ENCODE measurements around the gene TTC13.

The TTC13 gene

DNA sequence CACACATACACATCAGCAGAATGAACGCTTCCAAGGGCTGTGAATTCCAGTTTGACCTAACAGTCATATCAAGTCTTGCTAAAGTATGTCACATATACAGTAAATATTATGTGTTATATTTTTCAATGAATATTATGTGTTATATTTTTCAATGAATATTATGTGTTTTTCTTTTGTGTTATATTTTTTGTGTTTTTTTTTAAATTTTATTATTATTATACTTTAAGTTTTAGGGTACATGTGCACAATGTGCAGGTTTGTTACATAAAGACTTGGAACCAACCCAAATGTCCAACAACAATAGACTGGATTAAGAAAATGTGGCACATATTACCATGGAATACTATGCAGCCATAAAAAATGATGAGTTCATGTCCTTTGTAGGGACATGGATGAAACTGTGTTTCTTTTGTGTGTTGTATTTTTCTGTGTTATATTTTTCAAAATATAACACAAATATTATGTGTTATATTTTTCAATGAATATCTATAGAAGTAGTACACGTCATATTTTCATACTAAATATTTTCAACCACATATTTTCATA is 35.5 kb downstream of the TTC13 start:
- no peak for ATAC-seq
- H3K27me3 Mint-ChIP-seq = no peaks in the 10 kb centered on the region

DNA sequence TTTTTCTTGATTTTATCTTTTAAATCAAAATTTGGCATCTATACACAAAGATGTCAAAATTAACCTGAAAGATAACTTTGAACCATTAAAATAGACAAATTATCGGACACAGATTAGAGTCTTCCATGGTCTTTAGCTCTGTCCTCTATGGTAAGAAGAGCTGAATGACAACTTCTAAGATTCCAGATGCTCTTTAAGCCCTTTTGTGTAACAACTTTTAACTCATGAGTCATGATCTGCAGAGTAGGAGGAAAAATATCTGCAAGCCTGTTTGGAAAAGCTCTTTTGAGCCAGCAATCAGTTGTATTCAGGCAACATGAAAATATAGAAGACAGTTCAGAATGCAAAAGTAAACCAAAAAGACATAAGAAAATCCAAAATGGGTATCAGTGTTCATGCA is 37.8 kb downstream of the TTC13 start:
- ATAC-seq = no peak
- Mint-ChIP-seq H3K27me3 (no peaks in the 10 kb centered on the region), H3K36me3 (peaks cover 40% of the 10 kb centered on the region), H3K4me1 (no peaks in the 10 kb centered on the region), H3K27ac (no peak overlapping the region), H3K9me3 (no peaks in the 10 kb centered on the region), H3K4me3 (no peak overlapping the region)

More for the DNA sequence above, 35.5 kb downstream of the TTC13 start:
- H3K4me1 Mint-ChIP-seq = peaks cover 6% of the 10 kb centered on the region
- no peak overlapping the region for H3K4me3 Mint-ChIP-seq
- peaks cover 46% of the 10 kb centered on the region for H3K36me3 Mint-ChIP-seq
- no peaks in the 10 kb centered on the region for H3K9me3 Mint-ChIP-seq
- no peak overlapping the region for H3K27ac Mint-ChIP-seq

DNA sequence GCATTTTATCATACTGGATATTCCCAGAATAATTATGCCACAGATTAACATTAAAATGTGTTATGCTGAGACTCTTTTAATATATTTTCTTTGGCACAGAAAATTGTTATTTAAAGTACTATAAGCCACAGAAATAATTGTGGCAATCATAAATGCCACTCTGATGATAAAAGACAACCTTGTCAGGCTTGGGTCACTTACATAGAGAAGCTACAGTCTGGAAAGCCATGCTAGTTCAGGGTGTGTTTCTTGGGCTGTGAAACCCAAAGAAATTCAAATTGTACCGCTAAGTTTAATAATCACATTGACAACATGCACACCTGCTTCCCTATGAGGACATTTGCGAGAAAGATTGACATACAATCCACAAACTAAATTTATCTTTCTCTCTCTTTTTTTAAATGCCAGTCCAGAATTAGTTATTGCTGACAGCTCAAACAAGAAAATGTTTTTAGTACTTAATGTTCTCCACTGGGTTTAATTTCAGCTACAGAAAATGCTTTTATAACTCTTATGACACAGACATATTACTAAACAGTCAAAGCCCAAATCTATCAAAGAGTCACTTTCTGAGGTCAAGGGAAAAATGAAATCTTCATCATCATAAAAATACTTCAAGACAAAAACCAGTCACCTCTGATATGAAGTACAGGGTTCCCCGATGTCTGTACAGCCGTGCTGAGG is 38.7 kb downstream of the TTC13 start:
- Mint-ChIP-seq H3K36me3 (peaks cover 43% of the 10 kb centered on the region), H3K4me3 (no peak overlapping the region), H3K27ac (no peak overlapping the region), H3K4me1 (no peaks in the 10 kb centered on the region), H3K9me3 (no peaks in the 10 kb centered on the region), H3K27me3 (no peaks in the 10 kb centered on the region)
- no peak for ATAC-seq

DNA sequence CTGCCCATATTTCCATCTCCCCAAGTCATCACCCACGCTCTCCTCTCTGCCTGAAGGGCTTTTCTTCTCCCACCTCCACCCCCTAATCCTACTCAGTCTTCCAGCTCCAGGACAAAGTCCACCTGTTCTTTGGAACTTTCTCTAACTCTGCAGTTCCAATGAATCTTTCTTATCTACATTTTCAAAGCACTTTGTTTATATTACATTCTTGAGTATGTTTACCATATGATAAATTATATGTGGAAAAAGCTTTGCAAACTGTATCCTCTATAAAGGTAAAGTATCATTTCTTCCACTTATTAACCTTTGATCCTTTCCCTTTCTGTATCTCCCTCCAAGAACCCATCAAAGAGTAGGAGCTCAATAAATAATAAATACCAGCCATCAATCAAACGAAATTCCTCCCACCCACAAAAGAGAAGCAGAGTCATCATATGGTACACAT is 39.7 kb downstream of the TTC13 start:
- H3K27ac Mint-ChIP-seq = no peak overlapping the region
- no peaks in the 10 kb centered on the region for H3K4me1 Mint-ChIP-seq
- H3K27me3 Mint-ChIP-seq = no peaks in the 10 kb centered on the region
- H3K9me3 Mint-ChIP-seq = no peaks in the 10 kb centered on the region
- ATAC-seq = no peak
- no peak overlapping the region for H3K4me3 Mint-ChIP-seq
- H3K36me3 Mint-ChIP-seq = peaks cover 40% of the 10 kb centered on the region

DNA sequence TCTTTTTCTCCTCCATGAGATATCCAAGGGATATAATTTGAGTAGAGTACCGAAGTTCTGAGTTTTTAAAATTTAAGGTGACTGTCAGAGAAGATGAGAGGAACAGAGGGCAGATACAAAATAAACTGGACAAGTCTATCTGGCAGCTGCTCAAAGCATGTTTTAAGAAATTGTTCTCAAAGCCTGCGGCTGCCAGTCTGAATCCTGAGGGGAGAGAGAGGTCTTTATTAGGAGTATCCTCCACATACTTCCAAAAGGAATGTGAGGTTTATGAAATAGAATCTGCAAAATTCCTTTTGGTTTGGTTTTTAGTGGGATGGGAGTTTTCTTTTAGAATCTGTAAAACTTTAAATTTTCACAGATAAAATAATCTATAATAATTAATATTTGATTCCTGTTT is 41.3 kb downstream of the TTC13 start:
- no peak overlapping the region for H3K27ac Mint-ChIP-seq
- no peak for ATAC-seq
- H3K4me3 Mint-ChIP-seq = no peak overlapping the region
- no peaks in the 10 kb centered on the region for H3K27me3 Mint-ChIP-seq
- H3K9me3 Mint-ChIP-seq = no peaks in the 10 kb centered on the region
- peaks cover 37% of the 10 kb centered on the region for H3K36me3 Mint-ChIP-seq
- no peaks in the 10 kb centered on the region for H3K4me1 Mint-ChIP-seq

DNA sequence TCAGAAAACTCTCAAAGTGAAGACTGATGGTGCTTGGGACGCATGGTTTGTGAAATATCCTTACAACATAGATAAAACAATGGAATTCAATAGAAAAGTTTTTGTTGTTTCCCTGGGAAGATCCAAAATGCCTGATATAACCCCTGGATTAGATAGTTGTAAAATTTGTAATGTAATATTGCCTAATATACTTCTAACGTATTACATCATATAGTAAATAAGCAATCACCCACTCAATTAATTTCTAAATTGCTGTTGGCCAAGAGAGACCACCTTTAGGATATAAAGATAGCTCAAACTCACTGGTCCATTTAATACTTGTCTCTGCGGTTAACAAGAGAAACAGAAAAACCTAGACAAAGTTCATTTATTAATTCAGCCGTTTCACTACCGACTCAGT is 42.2 kb downstream of the TTC13 start:
- H3K4me1 Mint-ChIP-seq = no peaks in the 10 kb centered on the region
- ATAC-seq = no peak
- H3K27ac Mint-ChIP-seq = no peak overlapping the region
- H3K36me3 Mint-ChIP-seq = peaks cover 37% of the 10 kb centered on the region
- no peaks in the 10 kb centered on the region for H3K9me3 Mint-ChIP-seq
- no peak overlapping the region for H3K4me3 Mint-ChIP-seq
- no peaks in the 10 kb centered on the region for H3K27me3 Mint-ChIP-seq

DNA sequence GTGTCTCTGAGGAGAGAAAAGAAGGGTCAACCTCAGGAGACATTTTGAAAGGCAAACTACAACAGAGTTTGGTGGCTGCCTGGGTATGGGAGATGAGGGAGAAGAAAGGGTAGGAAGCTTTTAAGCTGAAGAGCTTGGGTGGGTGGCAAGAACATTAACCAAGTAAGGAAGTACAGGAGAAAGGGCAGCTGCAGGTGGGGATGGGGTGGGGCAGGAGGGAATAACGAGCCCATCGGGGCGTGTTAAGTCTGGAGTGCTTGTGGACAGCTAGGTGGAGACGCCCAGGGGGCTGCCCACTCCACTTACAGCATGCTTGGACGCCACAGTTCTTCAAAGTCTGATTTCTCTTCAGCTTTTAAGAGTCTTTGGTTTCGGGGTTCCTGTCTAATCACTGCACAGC is 42.8 kb downstream of the TTC13 start:
- H3K27me3 Mint-ChIP-seq = no peaks in the 10 kb centered on the region
- no peak overlapping the region for H3K4me3 Mint-ChIP-seq
- no peak for ATAC-seq
- H3K36me3 Mint-ChIP-seq = peaks cover 37% of the 10 kb centered on the region
- no peaks in the 10 kb centered on the region for H3K9me3 Mint-ChIP-seq
- H3K4me1 Mint-ChIP-seq = no peaks in the 10 kb centered on the region
- H3K27ac Mint-ChIP-seq = peak overlapping the region; percentile 6

DNA sequence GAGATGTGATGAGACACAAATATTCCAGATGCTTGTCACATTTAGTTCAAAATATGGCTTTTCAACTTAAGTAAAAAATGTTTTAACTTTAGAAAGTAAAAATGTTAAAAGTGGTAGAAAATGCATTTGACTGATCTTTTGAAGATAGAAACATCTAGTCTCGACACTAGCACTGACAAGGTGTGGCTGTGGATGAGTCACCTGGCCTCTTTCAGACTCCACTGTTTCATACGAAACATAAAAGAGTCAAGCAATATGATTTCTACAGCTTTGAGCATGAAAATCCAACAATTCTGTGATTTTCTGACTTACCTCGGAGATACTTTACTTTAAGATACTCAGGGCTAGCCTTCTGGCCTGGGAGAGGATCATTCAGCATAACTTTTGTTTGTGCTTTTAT is 47.7 kb downstream of the TTC13 start:
- Mint-ChIP-seq H3K4me3 (no peak overlapping the region), H3K27me3 (no peaks in the 10 kb centered on the region), H3K4me1 (no peaks in the 10 kb centered on the region), H3K36me3 (peaks cover 48% of the 10 kb centered on the region), H3K27ac (no peak overlapping the region), H3K9me3 (no peaks in the 10 kb centered on the region)
- no peak for ATAC-seq

DNA sequence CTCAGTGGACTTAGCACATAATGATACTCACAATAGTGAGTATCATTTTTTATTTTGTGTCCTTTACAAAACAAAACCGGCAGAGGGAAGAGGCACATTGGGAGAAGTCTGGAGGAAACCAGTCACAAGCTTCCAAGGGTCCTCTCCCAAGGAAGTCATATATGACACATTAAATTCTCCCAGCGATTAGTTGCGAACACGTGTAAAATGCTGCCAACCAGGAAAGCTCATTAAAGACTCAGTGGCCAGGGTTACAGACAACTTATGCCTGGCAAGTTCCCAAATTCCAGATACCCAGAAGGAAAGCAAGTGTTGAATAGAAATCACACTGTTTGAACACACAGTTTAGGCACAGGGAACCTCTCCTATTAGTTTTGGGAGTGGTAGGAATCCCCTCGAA is 52.5 kb downstream of the TTC13 start:
- H3K27me3 Mint-ChIP-seq = no peaks in the 10 kb centered on the region
- H3K9me3 Mint-ChIP-seq = no peaks in the 10 kb centered on the region
- H3K4me3 Mint-ChIP-seq = no peak overlapping the region
- H3K36me3 Mint-ChIP-seq = peaks cover 54% of the 10 kb centered on the region
- ATAC-seq = no peak
- peak overlapping the region; percentile 23 for H3K27ac Mint-ChIP-seq
- no peaks in the 10 kb centered on the region for H3K4me1 Mint-ChIP-seq

DNA sequence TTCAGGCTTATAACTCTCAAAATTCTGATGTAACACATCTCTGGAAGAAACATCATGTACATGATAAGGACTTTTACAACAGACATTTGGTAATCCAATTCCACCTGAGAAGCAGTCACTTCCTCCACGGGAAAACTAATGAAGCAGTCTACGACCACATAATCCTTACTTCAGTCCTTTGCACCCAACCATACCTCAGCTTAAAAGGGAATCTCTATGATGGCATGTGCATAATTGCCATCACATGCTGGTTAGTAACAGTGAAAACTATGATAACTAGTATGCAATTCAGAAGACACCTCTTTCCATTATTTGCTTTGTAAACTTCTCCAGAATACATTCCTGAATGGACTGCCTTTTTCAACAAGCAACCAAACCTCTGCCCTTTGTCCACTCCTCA is 53.1 kb downstream of the TTC13 start:
- H3K9me3 Mint-ChIP-seq = no peaks in the 10 kb centered on the region
- peak overlapping the region; percentile 23 for H3K27ac Mint-ChIP-seq
- no peak overlapping the region for H3K4me3 Mint-ChIP-seq
- ATAC-seq = no peak
- H3K27me3 Mint-ChIP-seq = no peaks in the 10 kb centered on the region
- no peaks in the 10 kb centered on the region for H3K4me1 Mint-ChIP-seq
- peaks cover 54% of the 10 kb centered on the region for H3K36me3 Mint-ChIP-seq

DNA sequence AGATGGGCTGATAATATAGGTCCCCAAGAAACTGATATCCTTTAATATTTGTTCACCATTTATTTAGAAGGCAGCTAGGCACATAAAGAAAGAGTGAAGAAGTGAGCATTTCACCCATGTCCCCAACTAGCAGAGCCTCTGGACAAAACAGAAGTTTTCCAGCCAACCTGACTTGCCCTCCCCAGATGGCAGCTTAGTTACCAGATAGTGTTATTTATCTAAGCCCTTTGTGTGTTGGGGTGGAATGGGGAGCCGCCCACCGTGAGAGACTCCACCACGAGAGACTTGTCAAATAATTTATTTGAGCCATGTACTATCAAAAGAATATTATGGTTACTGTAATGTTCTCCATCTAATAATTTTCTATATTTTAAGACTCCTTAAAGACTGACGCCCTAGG is 55.5 kb downstream of the TTC13 start:
- Mint-ChIP-seq H3K9me3 (no peaks in the 10 kb centered on the region), H3K4me1 (no peaks in the 10 kb centered on the region), H3K4me3 (no peak overlapping the region), H3K36me3 (peaks cover 49% of the 10 kb centered on the region), H3K27me3 (no peaks in the 10 kb centered on the region), H3K27ac (no peak overlapping the region)
- no peak for ATAC-seq

DNA sequence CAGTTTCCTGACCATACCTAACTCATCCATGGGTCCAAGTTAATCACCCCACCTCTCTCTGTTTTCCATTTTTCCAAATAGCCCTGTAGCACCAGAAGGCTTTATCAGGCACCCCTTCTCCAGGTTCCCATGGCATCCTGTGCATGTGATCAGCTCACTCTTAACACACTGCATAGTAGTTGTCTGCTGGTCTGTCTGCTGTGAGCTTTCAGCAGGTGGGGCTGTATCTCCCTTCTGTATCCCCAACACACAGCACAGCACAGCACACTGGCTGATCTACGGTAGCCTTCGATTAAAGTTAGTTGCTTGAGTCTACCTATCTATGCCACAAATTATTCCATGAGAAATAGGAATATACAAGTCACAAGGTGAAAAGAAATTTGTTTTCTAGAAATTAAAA is 56.0 kb downstream of the TTC13 start:
- Mint-ChIP-seq H3K9me3 (no peaks in the 10 kb centered on the region), H3K36me3 (peaks cover 46% of the 10 kb centered on the region), H3K4me3 (no peak overlapping the region), H3K27ac (peak overlapping the region; percentile 13), H3K27me3 (no peaks in the 10 kb centered on the region), H3K4me1 (peaks cover 2% of the 10 kb centered on the region)
- no peak for ATAC-seq

DNA sequence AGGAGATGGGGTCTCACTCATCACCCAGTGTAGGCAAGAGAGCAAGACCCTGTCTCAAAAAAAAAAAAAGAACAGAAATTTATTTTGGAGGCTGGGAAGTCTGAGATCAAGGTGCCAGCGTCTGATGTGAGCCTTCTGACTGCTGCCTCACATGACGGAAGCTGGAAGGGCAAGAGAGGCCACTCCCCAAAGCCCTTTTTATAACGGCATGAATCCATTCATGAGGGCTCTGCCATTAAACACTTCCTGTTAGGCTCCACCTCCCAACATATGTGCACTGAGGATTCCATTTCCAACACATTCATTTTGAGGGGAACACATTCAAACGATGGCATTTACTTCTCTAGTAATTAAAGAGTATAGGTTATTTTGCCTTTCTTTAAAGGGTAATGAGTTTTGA is 59.5 kb downstream of the TTC13 start:
- no peak overlapping the region for H3K27ac Mint-ChIP-seq
- no peak overlapping the region for H3K4me3 Mint-ChIP-seq
- peaks cover 39% of the 10 kb centered on the region for H3K36me3 Mint-ChIP-seq
- ATAC-seq = no peak
- no peaks in the 10 kb centered on the region for H3K27me3 Mint-ChIP-seq
- peaks cover 4% of the 10 kb centered on the region for H3K4me1 Mint-ChIP-seq
- no peaks in the 10 kb centered on the region for H3K9me3 Mint-ChIP-seq

DNA sequence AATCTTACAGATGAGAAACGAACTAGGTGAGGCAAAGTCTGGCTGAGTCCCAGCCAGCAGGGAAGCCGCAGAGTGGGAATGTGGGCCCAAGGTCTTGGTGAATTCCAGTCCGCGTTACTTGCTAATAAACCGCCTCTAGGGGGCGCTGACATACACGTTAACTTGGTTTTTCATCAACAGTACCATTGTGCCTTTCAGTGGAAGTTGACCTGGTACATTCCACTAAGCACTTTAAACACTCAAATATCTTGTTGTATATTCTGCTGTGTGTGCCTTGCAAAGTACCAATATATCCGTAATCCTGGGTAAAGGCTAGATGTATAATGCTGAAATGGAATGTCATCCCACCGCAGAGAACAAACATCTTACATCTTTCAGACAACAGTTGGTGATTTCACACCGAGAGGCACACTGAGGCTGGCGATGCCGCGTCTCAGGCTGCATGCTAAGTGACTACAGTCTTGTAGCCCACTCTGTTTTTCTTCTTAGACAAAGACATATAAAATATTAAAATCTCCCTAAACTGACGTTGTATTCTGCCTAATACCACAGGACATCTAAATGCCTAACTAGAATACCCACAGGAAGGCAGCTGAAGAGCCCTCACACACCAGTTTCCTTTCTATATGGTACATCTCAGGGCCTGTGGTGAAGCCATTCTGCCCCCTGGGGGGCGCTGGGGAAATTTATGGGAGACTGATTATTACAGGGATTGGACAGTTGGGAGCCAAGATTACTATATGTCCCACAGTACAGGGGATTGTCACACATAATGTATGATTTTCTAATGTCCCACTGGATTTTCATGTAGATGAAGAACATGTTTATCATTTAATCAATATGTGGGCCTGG is 61.2 kb downstream of the TTC13 start:
- no peak overlapping the region for H3K4me3 Mint-ChIP-seq
- no peaks in the 10 kb centered on the region for H3K27me3 Mint-ChIP-seq
- no peak overlapping the region for H3K27ac Mint-ChIP-seq
- peaks cover 43% of the 10 kb centered on the region for H3K36me3 Mint-ChIP-seq
- H3K4me1 Mint-ChIP-seq = peaks cover 4% of the 10 kb centered on the region
- H3K9me3 Mint-ChIP-seq = no peaks in the 10 kb centered on the region
- peak; percentile 57 for ATAC-seq

DNA sequence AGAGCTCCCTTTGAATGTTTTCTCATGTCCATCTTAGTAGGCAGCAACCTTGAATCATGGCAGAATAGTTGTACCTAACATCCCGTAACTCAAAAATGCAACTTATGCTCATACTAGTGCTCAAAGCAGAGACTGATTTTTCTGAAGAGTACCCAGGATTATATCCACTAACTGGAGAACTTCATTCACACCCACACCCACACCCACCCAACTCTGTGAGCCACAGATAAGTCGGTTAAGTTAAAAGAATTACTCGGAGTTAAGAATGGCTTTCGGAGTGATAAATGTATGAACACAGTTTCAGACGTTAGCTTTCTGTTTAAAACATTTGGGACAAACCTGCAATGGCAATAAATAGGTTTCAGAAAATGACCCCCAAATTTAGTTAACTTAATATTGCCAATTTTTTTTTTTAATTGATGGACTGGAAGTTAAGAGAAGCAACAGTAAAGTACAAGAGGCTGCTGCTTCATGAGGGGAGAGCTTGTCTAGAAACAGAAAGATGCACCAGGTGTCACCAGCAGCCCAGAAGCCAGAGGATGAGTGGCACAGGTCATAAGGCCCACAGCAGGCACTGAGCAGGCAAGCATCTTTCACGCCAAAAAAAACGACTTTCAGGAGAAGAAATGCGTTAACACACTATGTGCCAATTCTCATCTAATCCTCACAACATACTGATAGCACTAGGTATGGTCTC is 61.9 kb downstream of the TTC13 start:
- H3K4me1 Mint-ChIP-seq = peaks cover 4% of the 10 kb centered on the region
- no peaks in the 10 kb centered on the region for H3K9me3 Mint-ChIP-seq
- peaks cover 43% of the 10 kb centered on the region for H3K36me3 Mint-ChIP-seq
- no peak overlapping the region for H3K27ac Mint-ChIP-seq
- H3K27me3 Mint-ChIP-seq = no peaks in the 10 kb centered on the region
- no peak overlapping the region for H3K4me3 Mint-ChIP-seq
- ATAC-seq = no peak

All from stimulated activated memory B cell treated with anti-CD40 and anti-IgM and Interleukin-4, amounts not matched to agents 10 μg/mL and 1 μg/mL and 100 μg/mL, for 72 hours (primary cell).